ENCODE results near the gene KIAA1210.

DNA sequence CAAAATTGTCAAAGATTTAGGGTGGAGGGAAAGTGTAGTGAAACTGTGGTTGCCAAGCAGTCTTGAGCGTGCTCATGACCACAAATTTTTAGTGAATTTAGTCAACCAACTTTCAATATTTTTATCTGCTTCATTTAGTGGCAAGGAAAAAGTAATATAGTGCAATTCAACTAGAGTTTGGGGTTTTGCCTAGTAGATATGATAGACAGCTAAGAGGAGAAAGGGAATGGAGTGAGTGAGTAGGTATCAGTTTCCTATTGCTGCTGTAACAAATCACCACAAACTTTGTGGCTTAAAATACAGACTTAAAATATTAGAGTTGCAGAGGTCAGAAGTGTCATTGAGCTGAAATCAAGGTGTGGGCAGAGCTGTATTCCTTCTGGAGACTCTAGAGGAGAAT lies 58.5 kb downstream of the KIAA1210 start:
- TF ChIP-seq EZH2 (IDR thresholded peaks at IDR 0.05; ENCODE audit: low read depth): no peak
- TF ChIP-seq CTCF (conservative IDR thresholded peaks at IDR 0.05): no peak

All from PC-9 (cell line).